GM23248 (cell line): ENCODE results near the gene CEP152. TPM values are rescaled to one million over a fixed set of nuclear protein-coding genes. Genes with fewer than 3 reads are reported as not detected.

Experiments used
- DNase-seq: peaks from one replicate; pipeline ENCODE4 v3.0.0-alpha.2; 2015
- H2AFZ ChIP-seq: fragments of 200-600 bp; sonication (generic); 2 replicates; pipeline ENCODE4 v1.6.1; 2016; ENCODE audit warnings: antibody characterized with exemption
- H3F3A ChIP-seq: fragments of 200-600 bp; sonication (generic); 2 replicates; pipeline ENCODE4 v1.6.1; 2016; ENCODE audit warnings: mild to moderate bottlenecking, antibody characterized with exemption, mixed run types; ENCODE audit not compliant: insufficient read depth
- H3K27ac ChIP-seq: fragments of 200-600 bp; sonication (generic); 2 replicates; pipeline ENCODE4 v1.5.1; 2016; ENCODE audit warnings: mild to moderate bottlenecking
- H3K27me3 ChIP-seq: fragments of 200-600 bp; sonication (generic); replicated peaks from 2 replicates; pipeline ENCODE4 v1.6.1; 2016; ENCODE audit warnings: mild to moderate bottlenecking; ENCODE audit not compliant: insufficient read depth
- H3K36me3 ChIP-seq: fragments of 200-600 bp; sonication (generic); 2 replicates; pipeline ENCODE4 v1.6.1; 2016; ENCODE audit warnings: low read depth, mild to moderate bottlenecking
- H3K4me1 ChIP-seq: fragments of 200-600 bp; sonication (generic); 2 replicates; pipeline ENCODE4 v1.6.1; 2016; ENCODE audit warnings: mild to moderate bottlenecking; ENCODE audit not compliant: insufficient read depth
- H3K4me2 ChIP-seq: fragments of 200-600 bp; sonication (generic); one replicate; pipeline ENCODE4 v1.6.1; 2016; ENCODE audit warnings: mild to moderate bottlenecking; ENCODE audit not compliant: unreplicated experiment
- H3K4me3 ChIP-seq: fragments of 200-600 bp; sonication (generic); 2 replicates; pipeline ENCODE4 v1.5.1; 2016; ENCODE audit warnings: mild to moderate bottlenecking
- H3K79me2 ChIP-seq: fragments of 200-600 bp; sonication (generic); 2 replicates; pipeline ENCODE4 v1.6.1; 2016; ENCODE audit warnings: mild to moderate bottlenecking; ENCODE audit not compliant: insufficient read depth
- H3K9ac ChIP-seq: fragments of 200-600 bp; sonication (generic); 2 replicates; pipeline ENCODE4 v1.6.1; 2016; ENCODE audit warnings: mild to moderate bottlenecking
- H3K9me2 ChIP-seq: fragments of 200-600 bp; sonication (generic); 2 replicates; pipeline ENCODE4 v1.6.1; 2016; ENCODE audit warnings: mixed run types, mild to moderate bottlenecking, moderate library complexity; ENCODE audit not compliant: insufficient read depth
- H3K9me3 ChIP-seq: fragments of 200-600 bp; sonication (generic); one replicate; pipeline ENCODE4 v1.6.1; 2017; ENCODE audit warnings: low read depth
- H4K20me1 ChIP-seq: fragments of 200-600 bp; sonication (generic); 2 replicates; pipeline ENCODE4 v1.6.0; 2016; ENCODE audit not compliant: insufficient read depth
- EZH2 ChIP-seq: fragments of 200-600 bp; sonication (generic); IDR thresholded peaks from 2 replicates; pipeline ENCODE4 v1.6.1; 2018; ENCODE audit warnings: antibody characterized with exemption, mild to moderate bottlenecking; ENCODE audit not compliant: insufficient read depth, poor library complexity, severe bottlenecking
- EZH2phosphoT487 ChIP-seq: fragments of 200-600 bp; sonication (generic); IDR thresholded peaks from 2 replicates; pipeline ENCODE4 v1.6.1; 2018; ENCODE audit warnings: antibody characterized with exemption, moderate library complexity, mild to moderate bottlenecking, low read depth; ENCODE audit not compliant: insufficient read depth
- WGBS, 2 experiments: methylation state at CpG; one replicate each; pipeline ENCODE4 v1.1.6; 2015 to 2017; ENCODE audit warnings: low lambda C conversion rate in 2 of 2, low coverage in 1 of 2; ENCODE audit errors: missing lambda C conversion rate in 2 of 2; 5-methylcytosine and 5-hydroxymethylcytosine counted together
- in situ Hi-C: fragments of 300-500 bp; cut with MboI; formaldehyde crosslinking; loops from 2 replicates; pipeline ENCODE4 v1.15.0; 2020
- polyA plus RNA-seq: library from polyadenylated mRNA; unstranded; fragments of >200 nt; fragmentation: Nextera tagmentation; extraction: Ambion mirVana; gene quantifications from 2 replicates; pipeline ENCODE4 v1.2.1, GENCODE V29; 2016
- total RNA-seq: library from RNA; depleted of rRNA; stranded (reverse); fragments of >200 nt; shearing (Covaris generic); gene quantifications from 2 replicates; pipeline ENCODE4 v1.2.3, GENCODE V29; 2014

CEP152 gene
- total and polyA plus RNA-seq, 2 experiments from 2014 or later: 1.8 to 3.6 TPM

DNA sequence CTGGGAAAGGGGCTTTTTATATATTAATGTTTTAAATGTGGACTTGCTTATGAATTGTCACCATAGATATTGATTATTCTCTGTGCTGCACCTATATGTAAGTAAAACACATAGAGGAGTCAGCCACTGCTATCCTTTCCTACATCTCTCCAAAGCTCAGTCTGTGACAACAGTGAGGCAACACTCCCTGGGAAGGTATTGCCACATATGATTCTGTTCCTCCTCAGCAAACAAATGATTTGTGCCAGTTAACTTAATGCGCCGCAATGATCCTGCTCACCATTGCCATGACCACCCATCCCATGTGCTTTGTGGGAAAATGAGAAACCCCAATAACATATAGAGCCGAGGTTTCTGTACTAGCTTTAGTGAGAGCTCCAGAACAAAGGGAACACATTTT lies 90.2 kb downstream of the CEP152 start:
- H3K27ac ChIP-seq: peak overlapping the region; percentile 95
- no peaks in the 10 kb centered on the region for H3K36me3 ChIP-seq
- peaks cover 52% of the 10 kb centered on the region for H3F3A ChIP-seq
- H4K20me1 ChIP-seq: no peaks in the 10 kb centered on the region
- no peaks in the 10 kb centered on the region for H3K79me2 ChIP-seq
- peak; percentile 84 for DNase-seq
- peaks cover 3% of the 10 kb centered on the region for H3K9me3 ChIP-seq
- 9 to 13% methylated on average over 3 of the region's 3 CpGs for WGBS, 2 experiments
- peak overlapping the region; percentile 49 for H3K4me3 ChIP-seq
- H3K4me2 ChIP-seq: peak overlapping the region; percentile 74
- in situ Hi-C loops: no loop called here
- TF ChIP-seq EZH2 (no peak), EZH2phosphoT487 (no peak)
- H3K9ac ChIP-seq: peak overlapping the region; percentile 77
- H3K27me3 ChIP-seq: no peaks in the 10 kb centered on the region
- peak overlapping the region; percentile 53 for H2AFZ ChIP-seq
- H3K9me2 ChIP-seq: no peaks in the 10 kb centered on the region
- peaks cover 56% of the 10 kb centered on the region for H3K4me1 ChIP-seq

GRCh38 chr15:48719668-48720067 lies 91.2 kb downstream of the CEP152 start:
- no peak overlapping the region for H3K4me3 ChIP-seq

GRCh38 chr15:48718646-48719045 lies 92.2 kb downstream of the CEP152 start:
- no peak for TF ChIP-seq EZH2
- TF ChIP-seq EZH2phosphoT487: no peak
- H2AFZ ChIP-seq: peak overlapping the region; percentile 51; the same call in 1 of the 2 replicates
- in situ Hi-C loops: no loop called here
- peaks cover 55% of the 10 kb centered on the region for H3K4me1 ChIP-seq
- no peaks in the 10 kb centered on the region for H3K27me3 ChIP-seq
- H3K9me2 ChIP-seq: no peaks in the 10 kb centered on the region
- H3F3A ChIP-seq: peaks cover 44% of the 10 kb centered on the region
- H3K4me2 ChIP-seq: peak overlapping the region; percentile 39
- peak overlapping the region; percentile 39 for H3K27ac ChIP-seq
- 0 to 3% methylated on average over 2 of the region's 2 CpGs for WGBS, 2 experiments
- no peak overlapping the region for H3K4me3 ChIP-seq
- no peaks in the 10 kb centered on the region for H3K79me2 ChIP-seq
- peaks cover 4% of the 10 kb centered on the region for H3K9me3 ChIP-seq
- H4K20me1 ChIP-seq: no peaks in the 10 kb centered on the region
- H3K9ac ChIP-seq: no peak overlapping the region
- H3K36me3 ChIP-seq: no peaks in the 10 kb centered on the region
- DNase-seq: peak; percentile 87

More at GRCh38 chr15:48719668-48720067, 91.2 kb downstream of the CEP152 start:
- Histone ChIP-seq H3K27me3 (no peaks in the 10 kb centered on the region), H3F3A (peaks cover 52% of the 10 kb centered on the region), H3K9me2 (no peaks in the 10 kb centered on the region), H3K27ac (no peak overlapping the region), H3K9ac (no peak overlapping the region), H3K9me3 (peaks cover 4% of the 10 kb centered on the region), H3K4me2 (no peak overlapping the region), H3K36me3 (no peaks in the 10 kb centered on the region), H4K20me1 (no peaks in the 10 kb centered on the region), H3K79me2 (no peaks in the 10 kb centered on the region), H3K4me1 (peaks cover 56% of the 10 kb centered on the region), H2AFZ (no peak overlapping the region)
- in situ Hi-C loops: no loop called here
- TF ChIP-seq EZH2phosphoT487 (no peak), EZH2 (no peak)
- no peak for DNase-seq
- 78 to 83% methylated on average over 4 of the region's 4 CpGs for WGBS, 2 experiments

GRCh38 chr15:48717458-48717857 lies 93.4 kb downstream of the CEP152 start:
- no peaks in the 10 kb centered on the region for H4K20me1 ChIP-seq
- no peak overlapping the region for H3K27ac ChIP-seq
- no peaks in the 10 kb centered on the region for H3K27me3 ChIP-seq
- no peak overlapping the region for H3K4me3 ChIP-seq
- peaks cover 43% of the 10 kb centered on the region for H3K4me1 ChIP-seq
- H3K79me2 ChIP-seq: no peaks in the 10 kb centered on the region
- WGBS, 2 experiments: 65 to 67% methylated on average over 4 of the region's 4 CpGs
- peaks cover 4% of the 10 kb centered on the region for H3K9me3 ChIP-seq
- TF ChIP-seq EZH2phosphoT487 (no peak), EZH2 (no peak)
- no peaks in the 10 kb centered on the region for H3K36me3 ChIP-seq
- DNase-seq: peak; percentile 64
- in situ Hi-C loops: no loop called here
- H3K4me2 ChIP-seq: no peak overlapping the region
- H2AFZ ChIP-seq: no peak overlapping the region
- H3K9ac ChIP-seq: no peak overlapping the region
- no peaks in the 10 kb centered on the region for H3K9me2 ChIP-seq
- peaks cover 34% of the 10 kb centered on the region for H3F3A ChIP-seq

GRCh38 chr15:48712546-48712945 lies 98.3 kb downstream of the CEP152 start:
- in situ Hi-C loops: no loop called here
- no peak for DNase-seq
- H3K4me3 ChIP-seq: no peak overlapping the region
- H3K9me2 ChIP-seq: no peaks in the 10 kb centered on the region
- H3K27me3 ChIP-seq: no peaks in the 10 kb centered on the region
- no peak overlapping the region for H3K9ac ChIP-seq
- H3K27ac ChIP-seq: no peak overlapping the region
- H3K79me2 ChIP-seq: no peaks in the 10 kb centered on the region
- TF ChIP-seq EZH2phosphoT487 (no peak), EZH2 (no peak)
- H3K4me1 ChIP-seq: no peaks in the 10 kb centered on the region
- WGBS, 2 experiments: 34 to 36% methylated on average over 3 of the region's 3 CpGs
- H3K36me3 ChIP-seq: no peaks in the 10 kb centered on the region
- H2AFZ ChIP-seq: no peak overlapping the region
- H3K4me2 ChIP-seq: no peak overlapping the region
- H3K9me3 ChIP-seq: peaks cover 4% of the 10 kb centered on the region
- no peaks in the 10 kb centered on the region for H4K20me1 ChIP-seq
- no peaks in the 10 kb centered on the region for H3F3A ChIP-seq
